HG03460 (cell line): ENCODE results near the gene ST6GALNAC3.
"Not testable (repeated sequence)": the region's sequence is repeated elsewhere in the genome, so short reads cannot be mapped to it uniquely, and the experiment has no call there.

ENCODE experiments used
- ATAC-seq: cut with Tn5 transposase; IDR thresholded peaks from one replicate; pipeline ENCODE4 v1.9.1; 2021; ENCODE audit not compliant: unreplicated experiment

ST6GALNAC3 gene

DNA sequence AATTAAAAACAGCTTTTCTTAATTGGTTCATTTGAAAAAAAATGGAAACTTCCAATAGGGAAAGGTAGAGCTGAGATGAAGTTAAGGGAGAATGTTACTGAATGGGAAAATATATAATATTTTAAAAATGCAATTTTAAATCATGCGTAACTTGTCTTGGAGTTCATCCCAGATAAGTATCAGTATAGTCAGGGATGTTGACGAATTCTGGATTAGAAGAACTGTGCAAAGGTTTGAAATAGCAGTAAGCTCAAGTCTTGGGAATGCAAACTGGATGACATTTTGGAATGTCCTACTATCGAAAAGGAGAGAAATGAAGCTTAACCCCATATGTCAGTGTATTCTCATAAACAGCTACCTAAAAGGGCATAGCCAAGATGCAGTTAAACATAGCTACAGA lies 4.0 kb upstream of the ST6GALNAC3 start:
- ATAC-seq, result no peak

DNA sequence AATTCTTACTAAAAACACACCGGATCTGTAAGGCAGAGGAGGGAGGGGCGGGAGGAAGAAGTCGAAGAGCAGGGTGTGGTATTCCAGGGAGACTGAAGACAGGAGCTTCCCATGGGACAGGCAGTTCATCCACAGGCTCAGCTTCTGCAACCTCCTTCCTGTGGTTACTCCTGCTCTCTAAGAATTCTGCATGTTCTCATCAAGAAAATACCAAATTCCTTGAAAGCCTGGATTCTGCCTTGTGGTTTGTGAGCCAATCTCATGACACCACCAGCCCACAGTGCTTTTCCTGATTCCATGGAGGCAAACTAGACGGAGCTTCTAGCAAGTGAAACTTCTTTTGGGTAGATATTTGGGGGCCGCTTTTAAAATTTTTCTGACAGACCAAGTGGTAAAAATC lies 1.1 kb upstream of the ST6GALNAC3 start:
- no peak for ATAC-seq

DNA sequence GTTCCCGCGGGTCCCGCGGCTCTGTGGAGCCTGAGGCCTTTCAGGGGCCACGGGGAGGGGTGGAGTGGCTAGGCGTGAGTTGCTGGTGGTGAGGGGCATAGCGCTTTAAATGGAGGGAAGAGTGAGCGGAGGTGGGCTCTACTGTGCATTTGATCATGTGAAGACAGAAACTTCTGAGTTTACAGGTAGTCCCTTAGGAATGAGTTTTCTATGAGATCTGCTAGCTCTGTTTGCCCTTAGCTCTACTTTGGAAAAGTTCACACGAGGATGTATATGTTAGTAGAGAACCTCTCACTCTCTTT lies 593 bp downstream of the ST6GALNAC3 start:
- no peak for ATAC-seq

DNA sequence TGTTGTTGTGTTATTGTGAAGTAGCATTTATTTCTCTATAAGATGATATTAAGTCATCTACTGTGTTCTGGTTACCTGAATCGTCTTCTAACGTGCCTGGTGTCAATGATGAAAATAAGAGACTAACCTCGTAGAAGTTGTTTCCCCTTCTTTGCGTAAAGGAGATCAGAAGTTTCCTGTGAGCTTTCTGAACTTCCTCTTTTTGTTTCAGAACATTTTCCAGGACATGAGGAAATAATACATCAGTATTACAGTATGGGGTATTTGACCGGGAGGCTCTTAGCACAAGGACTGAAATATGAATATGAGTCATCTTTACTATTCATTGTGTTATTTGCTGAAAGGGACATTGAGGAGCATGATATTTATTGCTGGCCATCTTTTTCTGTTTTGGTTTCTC lies 1.3 kb downstream of the ST6GALNAC3 start:
- no peak for ATAC-seq

DNA sequence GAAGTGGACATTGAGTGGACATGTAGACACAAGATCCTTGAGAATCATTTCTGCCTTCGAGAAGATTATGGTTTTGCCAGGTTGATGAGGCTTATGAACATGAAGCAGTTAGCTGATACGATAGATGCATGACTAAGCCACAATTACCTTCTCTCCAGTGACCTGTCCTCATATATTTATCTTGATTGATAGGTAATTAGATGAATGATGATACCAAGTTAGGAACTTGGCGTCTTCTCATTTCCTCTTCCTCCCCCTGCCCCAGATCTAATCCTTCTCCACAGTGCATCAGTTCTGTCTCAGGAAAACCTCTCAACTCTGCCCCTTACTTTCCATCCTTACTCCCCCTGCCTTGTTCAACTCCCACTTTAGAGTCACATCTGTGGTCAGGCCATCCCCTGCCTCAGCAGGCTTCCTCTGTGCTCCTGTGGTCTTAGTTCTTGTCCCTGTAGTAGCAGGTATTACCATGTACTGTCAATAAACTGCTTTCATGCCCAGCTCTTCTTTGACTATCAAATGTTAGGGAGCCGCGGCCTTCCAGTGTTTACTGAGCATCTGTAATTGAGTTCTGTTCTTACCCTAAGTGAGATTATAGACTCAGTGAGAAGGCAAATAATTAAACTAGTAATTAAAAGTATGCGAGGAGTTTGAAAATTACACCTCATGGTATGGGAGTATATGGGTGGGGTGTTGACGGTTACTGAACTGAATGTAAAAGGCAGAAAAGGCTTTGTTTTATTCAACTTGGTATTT lies 5.1 kb downstream of the ST6GALNAC3 start:
- ATAC-seq, result no peak

DNA sequence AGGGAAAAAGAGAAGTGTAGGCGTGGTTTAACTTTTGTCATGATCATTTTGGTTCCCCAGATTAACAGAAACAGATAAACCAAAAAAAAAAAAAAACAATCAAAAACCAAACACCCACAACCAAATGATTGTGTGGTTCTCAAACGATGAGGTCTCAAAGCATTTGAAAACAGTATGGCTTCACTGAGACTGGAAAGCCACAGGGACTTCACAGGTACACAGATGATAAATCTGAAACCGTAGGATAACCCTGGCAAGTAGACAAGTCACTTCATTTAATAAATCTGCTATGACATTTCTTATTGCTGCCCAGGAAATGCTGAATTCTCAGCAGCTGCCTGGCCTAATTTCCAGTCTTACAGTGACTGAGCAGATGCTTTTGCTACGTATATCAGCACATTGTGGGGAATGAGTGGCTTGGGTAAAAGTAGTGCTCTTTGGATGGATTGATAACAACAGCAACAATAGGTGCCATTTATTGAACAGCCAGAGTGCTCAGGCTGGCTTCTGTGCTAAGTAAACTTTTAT lies 6.1 kb downstream of the ST6GALNAC3 start:
- ATAC-seq, result no peak

DNA sequence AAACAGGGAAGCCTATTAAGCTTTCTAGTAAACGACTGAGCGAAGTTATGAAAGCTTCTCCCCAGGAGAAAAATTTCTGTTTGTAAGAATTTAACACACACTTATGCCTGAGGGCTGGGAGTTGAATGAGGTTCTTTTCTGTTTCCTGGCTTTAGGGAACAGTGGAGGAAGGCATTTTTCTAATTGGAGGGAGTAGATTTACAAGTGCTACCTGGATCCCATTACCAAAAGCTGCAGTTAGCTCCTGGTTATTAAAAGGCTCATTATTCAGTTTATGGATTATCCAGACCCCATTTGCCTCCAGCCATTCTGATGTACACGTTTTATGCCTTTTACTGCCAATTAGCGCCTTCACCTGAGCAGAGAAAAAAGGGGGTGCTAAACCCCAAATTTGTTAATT lies 7.5 kb downstream of the ST6GALNAC3 start:
- ATAC-seq, result no peak

DNA sequence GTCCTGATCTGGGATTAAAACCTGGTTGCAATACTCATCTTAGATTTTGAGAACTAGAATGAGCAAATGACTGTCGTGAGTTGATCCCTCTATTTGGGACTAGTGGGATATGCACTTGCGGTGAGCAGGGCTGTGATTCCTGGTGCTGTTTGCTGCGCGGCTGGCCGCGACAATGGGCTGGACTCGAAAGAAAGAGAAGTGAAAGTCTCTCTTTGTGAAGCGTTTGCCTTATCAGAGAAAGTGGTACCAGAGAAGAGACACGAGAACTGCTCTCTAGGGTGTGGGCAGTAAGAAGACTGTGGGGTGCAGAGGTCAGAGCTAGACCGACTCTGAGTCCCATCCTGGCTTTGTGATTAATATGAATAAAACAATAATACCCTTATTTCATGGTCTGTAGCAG lies 8.6 kb downstream of the ST6GALNAC3 start:
- ATAC-seq, result no peak

DNA sequence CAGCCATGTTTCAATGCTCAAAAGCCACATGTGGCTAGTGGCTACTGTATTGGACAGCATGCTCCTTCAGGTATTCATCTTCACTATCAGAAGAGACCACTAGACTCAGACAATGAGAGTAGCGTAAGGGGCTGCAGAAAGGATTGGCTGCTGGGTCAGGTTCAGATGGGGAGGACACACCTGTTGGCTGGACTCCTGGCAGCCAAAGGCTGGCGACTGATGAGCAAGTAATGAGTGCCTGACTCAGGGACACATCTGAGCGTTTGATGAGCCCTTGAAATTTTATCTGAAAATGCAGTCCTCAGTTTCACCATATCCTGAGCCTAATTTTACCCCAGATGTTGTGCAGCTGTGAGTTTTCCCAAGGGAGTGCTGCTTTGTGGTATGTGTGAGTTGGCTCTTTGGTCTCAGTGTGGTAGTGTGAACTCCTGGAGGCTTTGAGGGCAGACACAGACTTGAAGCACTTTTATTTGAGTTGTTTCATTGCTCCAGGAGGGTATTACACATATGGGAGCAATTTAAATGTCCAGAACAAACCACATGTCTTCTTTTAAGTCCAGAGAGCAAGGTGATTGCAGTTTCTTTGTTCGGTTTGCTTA lies 9.6 kb downstream of the ST6GALNAC3 start:
- no peak for ATAC-seq

DNA sequence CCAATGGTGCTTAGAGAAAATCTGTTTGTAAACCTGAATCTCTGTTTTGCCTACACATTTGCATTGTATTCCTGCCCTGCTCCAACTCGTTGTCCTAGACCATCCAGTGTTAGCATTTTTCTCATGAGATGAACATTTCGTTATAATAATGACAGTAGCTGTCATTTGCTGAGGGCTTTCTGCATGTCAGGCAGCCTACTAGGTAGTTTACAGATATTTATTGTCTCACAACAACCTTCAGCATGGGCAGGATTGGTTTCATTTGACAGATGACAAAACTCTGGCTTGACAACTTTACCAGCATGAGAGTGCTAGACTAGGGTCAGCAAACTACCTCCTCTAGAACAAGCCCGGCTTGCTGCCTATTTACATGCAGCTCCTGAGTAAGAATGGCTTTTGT lies 10.1 kb downstream of the ST6GALNAC3 start:
- ATAC-seq, result no peak

DNA sequence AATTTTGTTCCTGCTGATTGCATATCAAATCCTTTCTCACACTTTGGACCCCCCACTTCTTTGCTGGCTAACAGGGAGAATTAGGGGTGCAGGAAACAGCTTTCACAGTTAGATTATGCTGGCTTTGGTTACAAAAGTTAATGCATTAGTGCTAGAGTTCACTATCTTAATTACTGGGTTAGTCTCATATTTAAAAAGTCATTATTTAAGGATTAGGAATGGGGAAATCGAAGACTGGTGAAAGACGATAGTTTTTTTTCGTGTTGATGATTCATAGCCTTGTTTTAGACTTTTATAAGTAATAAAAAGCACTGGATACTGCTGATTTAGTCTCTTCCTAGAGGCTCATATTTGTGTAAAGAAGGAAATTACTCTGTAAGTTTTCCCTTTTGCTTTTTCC lies 11.6 kb downstream of the ST6GALNAC3 start:
- no peak for ATAC-seq

DNA sequence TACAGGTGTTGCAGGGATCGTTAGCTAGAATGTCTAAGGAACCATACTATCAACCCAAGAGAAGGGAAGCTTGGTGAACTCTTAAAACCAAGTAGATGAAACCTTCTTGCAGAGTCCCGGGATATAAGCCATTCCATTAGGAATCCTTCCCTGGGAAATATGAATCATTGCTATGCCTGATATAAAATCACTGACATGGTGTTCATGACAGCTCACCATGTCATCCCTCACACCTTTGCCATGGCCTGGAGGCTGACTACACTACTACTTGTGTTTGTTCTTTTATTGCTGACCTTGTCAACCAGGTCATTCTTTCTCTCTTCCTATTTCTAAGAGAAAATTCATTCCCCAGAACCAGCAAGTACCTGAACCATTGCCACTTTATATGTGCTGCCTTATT lies 12.1 kb downstream of the ST6GALNAC3 start:
- ATAC-seq, result no peak

DNA sequence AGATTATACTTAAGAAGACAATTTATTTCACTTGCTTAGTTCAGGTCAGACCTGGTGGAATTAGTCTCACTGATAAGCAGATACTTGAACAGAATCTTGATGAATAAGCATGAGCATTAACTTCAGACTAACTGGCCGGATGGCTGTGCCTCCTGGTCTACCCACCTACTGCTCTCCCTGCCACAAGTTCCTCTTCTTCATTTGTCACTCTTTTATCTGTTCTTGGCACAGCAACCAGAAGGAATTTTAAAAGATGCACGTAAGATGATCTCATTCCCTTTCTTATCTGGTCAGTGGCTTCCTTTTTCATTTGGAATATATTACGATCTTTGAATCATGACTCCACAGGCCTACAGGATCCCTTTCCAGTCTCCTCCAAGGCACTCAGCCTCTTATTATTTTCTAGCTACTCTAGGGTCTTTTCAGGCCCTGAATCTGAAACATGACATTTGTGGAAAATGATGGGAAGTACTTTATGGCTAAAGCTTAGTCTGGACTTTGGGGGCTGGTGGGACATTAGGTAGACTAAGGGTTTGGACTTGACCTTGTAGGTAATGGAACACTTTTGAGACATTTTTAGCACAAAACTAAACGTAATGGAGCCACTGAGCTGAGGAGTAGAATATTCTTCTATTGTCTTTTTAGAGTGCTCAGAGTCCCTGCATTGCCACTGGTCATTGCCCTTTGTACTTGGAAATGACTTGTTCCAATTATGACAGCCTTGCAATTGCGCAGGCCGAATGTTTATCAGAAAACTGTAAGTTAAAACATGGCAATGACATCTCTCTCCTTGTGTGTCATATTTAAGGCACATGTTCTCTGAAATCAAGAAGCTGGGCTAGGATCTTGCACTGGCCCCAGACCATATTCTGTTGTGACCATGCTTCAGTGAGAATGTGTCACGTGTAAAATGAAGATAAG lies 16.0 kb downstream of the ST6GALNAC3 start:
- ATAC-seq, result no peak

DNA sequence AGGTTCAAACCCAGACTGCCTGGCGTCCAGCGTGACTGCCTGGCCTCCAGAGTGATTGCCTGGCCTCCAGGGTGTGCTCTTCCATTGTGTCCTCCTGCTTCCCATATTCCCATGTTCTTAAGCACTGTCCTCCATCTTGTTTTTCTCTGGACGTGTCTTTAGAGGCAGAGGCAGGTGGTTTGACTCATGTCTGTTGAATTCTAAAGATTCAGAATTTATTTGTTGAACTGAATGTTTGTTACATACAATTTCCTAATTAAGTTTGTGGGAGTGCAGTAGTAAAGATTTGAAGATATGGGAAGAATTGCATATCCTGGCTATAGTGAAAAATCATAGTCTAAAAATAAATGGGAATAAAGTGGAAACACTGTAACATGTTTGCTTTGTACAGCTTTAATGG lies 18.3 kb downstream of the ST6GALNAC3 start:
- no peak for ATAC-seq

DNA sequence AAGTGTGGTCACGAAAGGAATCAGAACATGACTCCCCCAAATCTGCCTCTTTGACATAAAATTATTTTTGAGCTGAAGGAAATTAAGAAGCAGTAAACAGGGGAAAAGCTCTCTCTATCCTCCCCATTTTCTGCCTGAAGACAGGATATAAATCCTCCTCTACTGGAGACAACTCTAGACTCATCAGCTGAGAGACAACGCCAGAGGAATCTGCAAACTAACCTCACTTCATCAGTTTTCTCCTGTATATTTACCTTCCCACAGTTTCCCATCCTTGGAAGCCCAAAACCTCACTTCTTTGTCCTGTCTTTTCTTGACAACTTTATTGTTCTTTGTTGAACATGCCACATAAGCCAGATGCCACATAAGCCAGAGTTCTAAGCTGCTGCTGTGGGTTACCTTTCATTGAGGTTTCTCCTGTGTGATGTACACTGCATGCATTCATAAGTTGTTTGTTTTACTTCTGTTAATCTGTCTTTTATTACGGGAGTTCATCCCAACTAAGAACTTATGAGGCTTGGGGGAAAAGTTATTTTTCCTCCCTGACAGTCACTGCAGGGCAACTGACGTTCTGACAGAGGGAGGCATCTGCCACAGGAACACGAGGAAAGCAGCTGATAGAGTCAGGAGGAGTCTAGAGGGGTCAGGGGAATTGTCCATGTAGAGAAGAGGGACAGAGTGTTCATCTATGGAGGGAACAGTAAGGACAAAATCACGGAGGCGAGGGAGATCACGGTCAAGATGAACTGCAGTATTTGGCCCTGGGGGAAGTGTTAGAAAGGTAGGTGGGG lies 19.2 kb downstream of the ST6GALNAC3 start:
- no peak for ATAC-seq

DNA sequence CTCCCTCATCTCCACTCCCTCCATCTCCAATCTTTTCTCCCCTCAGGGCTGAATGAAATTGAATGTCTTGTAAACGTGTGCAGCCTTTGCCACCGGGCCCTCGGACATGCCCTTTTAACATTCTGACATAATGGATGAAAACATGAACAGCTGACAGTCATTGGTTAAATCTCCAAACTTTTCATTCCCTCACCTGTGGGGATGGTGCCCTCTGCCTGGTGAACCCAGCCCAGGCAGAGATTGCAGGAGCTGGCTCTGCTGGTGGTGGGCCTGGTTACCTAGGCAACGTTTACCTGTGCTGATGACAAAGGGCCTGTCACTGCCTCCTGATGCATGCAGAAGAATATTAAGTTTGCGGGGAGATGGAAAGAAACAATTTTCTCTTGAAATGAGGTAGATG lies 21.3 kb downstream of the ST6GALNAC3 start:
- no peak for ATAC-seq

DNA sequence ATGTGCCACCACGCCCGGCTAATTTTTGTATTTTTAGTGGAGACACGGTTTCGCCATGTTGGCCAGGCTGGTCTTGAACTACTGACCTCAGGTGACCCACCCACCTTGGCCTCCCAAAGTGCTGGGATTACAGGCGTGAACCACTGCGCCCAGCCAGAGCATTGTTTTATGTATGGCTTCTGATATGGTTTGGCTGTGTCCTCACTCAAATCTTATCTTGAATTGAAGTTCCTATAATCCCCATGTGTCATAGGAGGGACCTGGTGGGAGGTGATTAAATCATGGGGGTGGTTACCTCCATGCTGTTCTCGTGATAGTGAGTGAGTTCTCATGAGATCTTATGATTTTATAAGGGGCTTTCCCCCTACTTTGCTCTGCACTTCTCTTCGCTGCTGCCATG lies 22.5 kb downstream of the ST6GALNAC3 start:
- ATAC-seq, result not testable (repeated sequence)

DNA sequence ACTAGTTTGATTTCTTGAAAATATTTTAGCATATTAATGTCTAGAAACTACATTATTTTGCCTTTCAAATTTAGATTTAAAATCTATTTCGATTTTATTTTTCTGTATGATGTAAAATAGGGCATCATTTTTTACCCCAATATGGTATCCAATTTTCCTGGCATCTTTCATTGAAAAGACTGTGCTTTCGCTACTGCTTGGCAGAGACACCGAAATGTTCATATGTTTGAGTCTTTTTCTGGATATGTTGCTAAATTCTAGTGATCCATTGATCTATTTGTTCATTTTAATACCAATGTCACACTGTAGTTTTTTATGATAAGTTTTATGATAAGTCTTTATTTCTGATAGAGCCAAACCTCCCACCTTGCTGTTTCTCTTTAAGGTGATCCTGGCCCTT lies 24.3 kb downstream of the ST6GALNAC3 start:
- no peak for ATAC-seq

DNA sequence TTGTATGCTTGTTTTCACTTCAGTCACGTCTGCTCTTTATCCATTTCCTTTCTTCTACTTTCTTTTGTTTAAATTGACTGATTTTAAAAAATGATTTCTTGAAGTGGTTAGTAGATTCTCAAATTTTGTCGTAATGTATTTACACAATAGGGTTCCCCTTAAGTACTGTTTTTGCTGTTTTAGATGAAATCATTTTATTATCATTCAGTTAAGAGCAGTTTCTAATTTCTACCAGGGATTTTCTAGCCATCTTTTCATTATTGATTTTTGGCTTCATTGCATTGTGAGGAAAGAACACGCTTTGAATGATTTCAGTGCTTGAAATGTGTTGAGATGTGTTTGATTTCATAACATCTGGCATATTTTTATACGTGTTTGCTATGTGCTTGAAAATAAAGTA lies 27.0 kb downstream of the ST6GALNAC3 start:
- no peak for ATAC-seq

DNA sequence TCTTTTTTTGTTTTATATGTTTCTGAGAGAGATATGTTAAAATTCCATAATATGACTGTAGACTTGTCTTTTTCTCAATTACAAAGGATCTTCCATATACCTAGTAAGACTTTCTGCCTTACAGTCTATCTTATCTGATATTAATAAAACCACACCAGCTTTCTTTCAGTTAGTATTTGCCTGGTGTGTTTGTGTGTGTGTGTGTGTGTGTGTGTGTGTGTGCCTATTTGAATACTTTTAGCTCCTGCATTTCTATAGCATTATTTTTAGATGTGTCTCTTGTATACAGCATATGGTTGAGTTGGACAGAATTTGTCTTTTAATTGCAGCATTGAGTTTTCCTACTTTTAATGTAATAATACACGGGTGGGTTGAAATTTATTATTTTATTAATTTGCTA lies 27.5 kb downstream of the ST6GALNAC3 start:
- no peak for ATAC-seq

DNA sequence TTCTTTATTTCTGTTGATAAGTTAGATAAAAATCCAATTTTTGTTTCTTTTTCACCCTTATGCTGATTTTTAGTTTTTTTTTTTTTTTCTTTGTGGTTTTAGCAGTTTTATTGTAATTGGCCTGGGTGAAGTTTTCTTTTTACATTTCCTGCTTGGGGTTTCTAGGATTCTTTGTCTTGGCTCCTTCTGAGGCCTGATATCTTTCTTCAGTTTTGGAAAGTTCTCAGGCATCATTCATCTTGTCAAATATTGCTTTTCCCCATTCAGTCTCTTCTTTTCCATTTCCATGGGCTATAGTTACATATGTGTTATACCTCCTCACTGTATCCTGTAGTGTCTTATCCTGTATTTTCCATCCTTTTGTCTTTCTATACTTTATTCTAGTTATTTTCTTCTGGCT lies 28.5 kb downstream of the ST6GALNAC3 start:
- ATAC-seq, result no peak
